PC-9 (cell line): ENCODE measurements around the gene RDH14.

Experiments
- EZH2 ChIP-seq: fragments of 200-600 bp; sonication (generic); IDR thresholded peaks from 2 replicates; pipeline ENCODE4 v1.8.0; 2017; ENCODE audit warnings: antibody characterized with exemption, low read depth
- TF ChIP-seq, protein P1 (sequence below): fragments of 200-600 bp; sonication (generic); conservative IDR thresholded peaks from 2 replicates; pipeline ENCODE4 v1.6.1; 2017; ENCODE audit warnings: mixed run types, antibody characterized with exemption, mild to moderate bottlenecking, moderate library complexity

DNA sequence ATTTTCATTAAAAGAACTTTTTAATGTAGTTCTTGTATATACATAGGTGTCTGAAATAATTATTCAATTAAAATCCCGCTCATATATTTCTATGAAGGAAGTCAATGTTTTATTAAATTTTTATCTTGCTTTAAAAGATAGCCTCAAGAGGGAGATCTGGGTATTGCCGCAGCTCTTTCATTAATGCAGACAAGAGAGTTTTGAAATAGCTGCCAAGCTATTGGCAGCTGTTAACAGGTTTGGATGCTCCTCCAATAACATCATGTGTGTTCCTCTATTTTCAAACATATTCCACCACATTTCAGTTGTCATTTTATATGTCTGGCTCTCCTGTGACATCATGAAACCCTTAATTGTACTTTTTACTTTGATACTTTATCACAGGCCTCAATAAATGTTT, 41.8 kb upstream of the RDH14 start:
- TF ChIP-seq, protein P1, sequence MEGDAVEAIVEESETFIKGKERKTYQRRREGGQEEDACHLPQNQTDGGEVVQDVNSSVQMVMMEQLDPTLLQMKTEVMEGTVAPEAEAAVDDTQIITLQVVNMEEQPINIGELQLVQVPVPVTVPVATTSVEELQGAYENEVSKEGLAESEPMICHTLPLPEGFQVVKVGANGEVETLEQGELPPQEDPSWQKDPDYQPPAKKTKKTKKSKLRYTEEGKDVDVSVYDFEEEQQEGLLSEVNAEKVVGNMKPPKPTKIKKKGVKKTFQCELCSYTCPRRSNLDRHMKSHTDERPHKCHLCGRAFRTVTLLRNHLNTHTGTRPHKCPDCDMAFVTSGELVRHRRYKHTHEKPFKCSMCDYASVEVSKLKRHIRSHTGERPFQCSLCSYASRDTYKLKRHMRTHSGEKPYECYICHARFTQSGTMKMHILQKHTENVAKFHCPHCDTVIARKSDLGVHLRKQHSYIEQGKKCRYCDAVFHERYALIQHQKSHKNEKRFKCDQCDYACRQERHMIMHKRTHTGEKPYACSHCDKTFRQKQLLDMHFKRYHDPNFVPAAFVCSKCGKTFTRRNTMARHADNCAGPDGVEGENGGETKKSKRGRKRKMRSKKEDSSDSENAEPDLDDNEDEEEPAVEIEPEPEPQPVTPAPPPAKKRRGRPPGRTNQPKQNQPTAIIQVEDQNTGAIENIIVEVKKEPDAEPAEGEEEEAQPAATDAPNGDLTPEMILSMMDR: no peak
- no peak for TF ChIP-seq EZH2
